Stimulated activated CD4-positive, alpha-beta T cell treated with anti-CD3 and anti-CD28 coated beads, Interleukin-12 subunit alpha, Interleukin-12 subunit beta, amount 100 ng/mL, for 4 hours (primary cell): ENCODE measurements around the gene INPP5B.
"Not testable (repeated sequence)": the region's sequence is repeated elsewhere in the genome, so short reads cannot be mapped to it uniquely, and the experiment has no call there.

Source experiments
- DNase-seq: peaks from one replicate; pipeline ENCODE4 v3.0.0-alpha.2; 2020

INPP5B gene

DNA sequence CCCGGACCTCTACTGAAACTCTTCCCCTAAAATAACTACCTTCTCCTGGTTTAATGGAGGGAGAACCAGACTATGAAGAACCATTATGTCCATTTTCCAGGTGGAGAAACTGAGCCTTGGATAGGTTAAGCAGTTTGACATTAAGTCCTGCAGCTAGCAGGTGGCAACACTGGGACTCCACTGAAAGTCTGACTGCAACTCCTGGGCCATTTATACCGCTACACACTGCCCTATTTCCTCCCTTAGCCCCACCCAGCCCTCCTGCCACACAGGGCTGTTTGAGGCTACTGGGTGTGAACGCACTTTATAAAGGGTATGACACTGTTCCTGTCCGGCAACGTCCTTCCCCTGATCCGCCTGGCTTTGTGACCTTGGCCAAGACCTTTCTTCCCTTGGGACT, 511 bp upstream of the INPP5B start:
- DNase-seq = no peak

DNA sequence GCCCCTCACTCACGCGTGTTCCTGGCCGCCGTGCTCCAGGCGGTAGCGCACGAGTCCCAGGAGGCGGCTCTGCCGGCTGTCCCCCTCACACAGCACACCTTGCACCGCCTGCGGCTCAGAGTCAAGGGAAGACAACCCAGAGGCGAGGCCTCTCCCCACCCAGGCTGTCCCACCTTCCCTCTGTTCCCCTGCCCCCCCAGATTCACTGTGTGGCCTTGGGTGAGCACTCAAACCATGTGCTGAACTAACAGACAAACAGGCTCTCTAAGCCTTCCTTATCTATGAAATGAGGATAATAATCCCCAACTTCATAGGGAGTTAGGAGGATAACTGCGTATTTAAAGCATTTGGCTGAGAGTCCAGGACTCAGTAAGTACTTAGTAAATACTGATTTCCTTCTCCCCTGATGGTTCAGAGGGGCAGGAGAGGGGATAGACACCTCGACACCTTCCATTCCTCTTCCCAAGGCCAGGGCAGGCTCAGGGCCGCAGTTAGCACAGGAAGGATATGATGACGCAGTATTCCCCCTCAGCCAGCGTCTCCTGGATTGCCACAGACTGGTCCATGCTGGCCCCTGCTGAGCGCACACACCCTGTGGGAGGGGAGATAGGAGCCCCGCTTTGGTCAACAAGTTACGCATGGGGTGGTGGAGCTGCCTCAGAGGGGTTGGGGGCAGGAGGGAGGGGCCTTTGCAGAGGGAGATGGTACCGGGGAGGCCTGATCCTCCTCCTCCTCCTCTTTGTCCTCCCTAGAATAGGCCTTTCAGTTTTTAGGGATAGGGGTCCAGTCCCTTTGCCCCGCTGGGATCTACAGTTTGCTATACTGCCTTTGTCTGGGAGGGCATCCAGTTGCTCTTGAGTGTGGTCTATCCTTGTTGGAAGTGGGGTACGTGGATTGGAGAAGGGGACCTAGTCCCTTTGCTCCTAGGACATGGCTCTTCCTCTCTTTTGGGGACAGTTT, 830 bp downstream of the INPP5B start:
- DNase-seq = no peak

DNA sequence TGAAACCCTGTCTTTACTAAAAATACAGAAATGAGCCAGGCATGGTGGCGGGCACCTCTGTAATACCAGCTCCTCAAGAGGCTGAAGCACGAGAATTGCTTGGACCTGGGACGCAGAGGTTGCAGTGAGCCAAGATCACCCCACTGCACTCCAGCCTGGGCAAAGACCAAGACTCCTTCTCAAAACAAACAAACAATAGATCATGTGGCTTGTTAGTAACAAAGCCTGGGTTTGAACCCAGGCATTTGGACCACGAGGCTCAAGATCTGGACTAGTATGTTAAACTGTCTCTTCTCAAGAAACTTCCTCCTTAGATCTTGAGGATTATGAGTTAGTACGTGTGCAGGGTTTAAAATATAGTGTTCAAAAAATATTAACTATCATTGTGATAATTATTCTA, 1.6 kb downstream of the INPP5B start:
- DNase-seq = no peak

DNA sequence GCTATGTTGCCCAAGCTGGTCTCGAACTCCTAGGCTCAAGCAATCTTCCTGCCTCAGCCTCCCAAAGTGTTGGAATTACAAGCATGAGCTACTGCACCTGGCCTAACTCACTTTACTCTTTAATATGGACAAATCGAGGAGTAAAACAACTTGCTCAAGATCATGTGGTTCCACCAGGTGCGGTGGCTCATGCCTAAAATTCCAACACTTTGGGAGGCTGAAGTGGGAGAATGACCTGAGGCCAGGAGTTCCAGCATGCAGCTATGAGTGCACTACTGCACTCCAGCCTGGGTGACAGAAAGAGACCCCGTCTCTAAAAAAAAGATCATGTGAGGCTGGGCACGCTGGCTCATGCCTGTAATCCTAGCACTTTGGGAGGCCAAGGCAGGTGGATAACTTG, 2.0 kb downstream of the INPP5B start:
- no peak for DNase-seq

DNA sequence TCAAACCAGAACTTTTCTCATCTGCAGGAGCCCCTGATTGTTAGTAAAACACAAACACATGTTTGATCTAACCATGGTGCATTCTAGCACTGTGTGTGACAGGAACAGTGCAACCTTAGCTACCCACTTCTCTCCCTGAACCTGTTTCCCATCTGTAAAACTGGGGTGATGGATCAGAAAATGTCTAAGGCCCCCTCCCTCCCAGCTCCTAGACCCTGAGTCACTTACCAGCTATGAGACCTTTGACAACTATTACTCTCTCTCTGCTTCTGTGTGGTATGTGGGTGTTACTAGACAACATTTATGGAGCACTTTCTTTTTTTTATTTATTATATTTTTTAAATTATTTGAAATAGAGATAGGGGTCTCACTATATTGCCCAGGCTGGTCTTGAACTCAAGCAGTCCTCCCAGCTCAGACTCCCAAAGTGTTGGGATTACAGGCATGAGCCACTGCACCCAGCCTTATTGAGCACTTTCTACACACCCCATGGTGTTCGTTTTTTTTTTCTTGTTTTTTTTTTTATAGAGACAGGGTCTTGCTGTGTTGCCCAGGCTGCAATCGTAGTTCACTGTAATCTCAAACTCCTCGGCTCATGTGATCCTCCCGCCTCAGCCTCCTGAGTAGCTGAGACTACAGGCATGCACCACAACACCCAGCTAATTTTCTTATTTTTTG, 2.6 kb downstream of the INPP5B start:
- no peak for DNase-seq

DNA sequence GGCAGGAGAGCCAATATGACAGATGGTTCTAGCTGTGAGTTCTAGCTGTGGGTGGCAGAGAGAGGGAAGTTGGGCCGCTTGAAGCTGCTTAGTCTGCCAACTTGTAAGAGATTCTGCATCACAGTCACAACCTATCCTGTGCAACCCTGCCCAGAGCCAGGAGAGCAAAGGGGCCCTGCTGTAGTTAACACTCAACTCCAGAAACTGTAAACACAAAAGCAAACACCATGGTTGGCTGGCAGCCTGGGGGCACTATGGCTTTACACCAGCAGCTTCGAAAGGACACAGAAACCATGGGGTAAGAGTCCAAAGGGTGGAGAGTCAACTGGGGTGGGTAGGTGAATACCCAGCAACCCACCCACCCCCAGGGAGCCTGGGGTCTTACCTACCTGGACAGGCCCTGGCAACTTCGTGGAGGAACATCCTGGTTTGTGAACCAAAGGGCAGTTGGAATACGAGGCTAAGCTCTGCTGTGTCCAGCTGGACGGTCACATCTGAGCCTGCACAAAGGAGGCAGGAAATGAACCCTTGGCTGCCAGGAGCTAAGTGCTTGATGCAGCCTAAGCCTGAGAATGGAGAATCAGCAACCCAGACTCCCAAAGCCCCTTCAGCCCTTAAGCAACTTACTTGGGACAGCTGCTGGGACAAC, 6.4 kb downstream of the INPP5B start:
- no peak for DNase-seq

DNA sequence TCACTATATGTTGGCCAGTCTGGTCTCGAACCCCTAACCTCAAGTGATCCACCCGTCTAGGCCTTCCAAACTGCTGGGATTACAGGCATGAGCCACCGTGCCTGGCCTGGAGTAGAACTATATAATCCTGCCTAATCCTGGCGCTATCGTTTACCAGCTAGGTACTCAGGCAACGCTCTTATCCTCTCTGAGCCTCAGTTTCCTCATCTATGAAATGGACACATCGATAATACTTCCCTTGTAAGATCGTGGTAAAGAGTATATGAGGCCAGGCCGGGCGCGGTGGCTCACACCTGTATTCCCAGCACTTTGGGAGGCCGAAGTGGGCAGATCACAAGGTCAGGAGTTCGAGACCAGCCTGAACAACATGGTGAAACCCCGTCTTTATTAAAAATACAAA, 10.1 kb downstream of the INPP5B start:
- DNase-seq = not testable (repeated sequence)

DNA sequence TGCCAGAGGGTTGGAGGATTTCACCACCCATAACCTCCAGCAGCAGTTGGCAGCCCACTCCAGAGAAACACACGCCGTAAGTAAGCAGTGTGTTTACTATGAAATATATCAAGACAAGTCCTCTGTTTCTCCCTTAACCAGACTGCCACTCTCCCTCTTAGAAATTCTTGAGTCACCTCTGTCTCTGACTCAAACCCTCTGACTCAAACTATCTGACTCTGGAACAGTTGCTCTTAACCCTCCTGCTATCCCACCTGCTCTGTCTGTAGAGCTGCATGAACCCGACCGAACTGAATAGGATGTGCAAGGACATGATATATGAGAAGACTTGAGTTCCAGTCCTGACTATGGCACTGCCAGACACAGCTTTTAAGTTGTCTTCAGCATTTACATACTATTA, 14.1 kb downstream of the INPP5B start:
- DNase-seq = no peak

DNA sequence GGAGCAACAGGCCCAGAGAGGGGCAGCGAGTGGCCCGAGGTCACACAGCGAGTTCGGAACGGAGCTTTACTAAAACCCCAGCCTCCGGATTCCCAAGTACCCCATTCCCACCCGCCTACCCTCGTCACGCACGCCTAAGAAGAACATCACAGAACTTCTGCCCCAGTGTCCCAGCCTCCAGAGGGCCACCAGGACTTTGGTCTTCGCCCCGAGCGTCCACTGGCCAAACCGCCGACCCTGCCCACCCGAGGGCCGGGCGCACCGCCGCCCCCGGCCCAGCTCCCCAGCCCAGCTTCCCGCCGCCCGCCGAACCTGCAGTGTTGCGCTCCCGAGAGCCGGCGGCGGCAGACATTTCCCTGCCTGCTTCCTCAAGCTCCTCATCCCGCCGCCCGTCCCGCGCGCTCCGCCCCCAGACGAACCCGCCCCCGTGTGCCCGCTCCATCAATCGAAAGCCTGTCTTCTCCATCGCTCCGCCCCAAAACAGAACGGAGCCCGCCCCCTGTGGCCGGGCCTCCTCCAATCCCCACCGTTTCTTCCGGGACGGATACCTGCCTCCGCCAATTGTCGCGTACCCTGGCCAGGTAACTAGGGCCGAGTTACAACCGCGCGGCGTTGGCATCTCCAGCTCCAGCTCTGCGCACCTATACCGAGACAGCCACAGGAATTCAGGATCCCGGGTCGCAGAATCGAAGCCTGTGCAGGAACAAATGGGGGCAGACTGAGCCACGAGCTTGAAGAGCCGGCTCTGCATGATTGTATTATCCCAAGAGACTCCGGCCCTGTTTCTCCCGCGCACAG, 15.3 kb downstream of the INPP5B start:
- DNase-seq = peak; percentile 96

DNA sequence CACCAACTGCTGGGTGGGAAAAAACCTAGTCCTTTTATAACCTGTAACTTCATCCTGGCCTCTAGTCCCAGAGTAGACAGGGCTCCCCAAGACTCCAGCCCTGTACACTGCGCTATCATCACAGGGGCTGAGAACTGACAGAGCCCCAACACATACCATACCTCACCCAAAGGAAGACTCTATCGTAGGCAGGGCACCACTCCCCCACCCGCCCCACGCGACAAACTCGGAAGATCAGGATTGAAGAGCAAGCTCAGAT, 15.8 kb downstream of the INPP5B start:
- DNase-seq = peak; percentile 13

DNA sequence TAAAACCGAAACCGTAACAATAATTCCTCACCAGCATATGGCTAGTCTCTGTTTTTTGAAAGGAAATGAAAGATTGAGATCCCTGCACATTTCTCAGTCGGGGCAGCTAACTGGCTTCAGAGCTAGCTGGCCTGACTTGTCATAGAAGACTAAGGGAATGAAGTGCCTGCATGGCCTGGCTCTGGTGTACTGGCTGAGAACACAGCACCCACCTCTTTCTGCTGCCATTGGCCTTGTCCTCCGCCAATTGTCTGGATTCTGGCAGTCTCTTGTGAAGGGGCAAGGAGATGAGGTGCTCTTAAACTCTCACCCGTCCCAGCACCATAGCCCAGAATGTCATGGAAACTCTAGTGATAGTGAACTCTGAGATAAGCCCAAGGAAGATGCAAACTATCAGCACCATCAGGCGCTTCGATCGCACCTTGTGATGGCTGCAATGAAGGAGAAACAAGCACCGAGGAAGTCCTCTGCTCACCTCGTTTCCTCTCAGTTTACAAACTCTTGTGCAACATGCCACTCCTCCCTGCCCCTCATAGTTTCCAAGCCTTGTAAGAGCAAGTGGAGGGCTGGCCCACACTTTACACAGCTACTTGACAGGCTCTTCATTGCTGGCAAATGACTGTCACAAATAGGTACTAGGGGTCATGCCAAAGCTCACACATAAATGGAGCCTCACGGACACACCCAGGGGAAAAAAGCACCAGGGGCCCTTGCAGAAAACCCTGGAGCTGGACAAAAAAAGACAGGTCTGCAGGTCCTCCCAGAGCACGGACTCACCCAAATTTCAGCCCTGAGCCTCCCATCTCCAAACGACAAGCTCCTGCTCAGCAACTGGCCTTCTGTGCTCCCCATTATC, 16.4 kb downstream of the INPP5B start:
- peak; percentile 10 for DNase-seq

DNA sequence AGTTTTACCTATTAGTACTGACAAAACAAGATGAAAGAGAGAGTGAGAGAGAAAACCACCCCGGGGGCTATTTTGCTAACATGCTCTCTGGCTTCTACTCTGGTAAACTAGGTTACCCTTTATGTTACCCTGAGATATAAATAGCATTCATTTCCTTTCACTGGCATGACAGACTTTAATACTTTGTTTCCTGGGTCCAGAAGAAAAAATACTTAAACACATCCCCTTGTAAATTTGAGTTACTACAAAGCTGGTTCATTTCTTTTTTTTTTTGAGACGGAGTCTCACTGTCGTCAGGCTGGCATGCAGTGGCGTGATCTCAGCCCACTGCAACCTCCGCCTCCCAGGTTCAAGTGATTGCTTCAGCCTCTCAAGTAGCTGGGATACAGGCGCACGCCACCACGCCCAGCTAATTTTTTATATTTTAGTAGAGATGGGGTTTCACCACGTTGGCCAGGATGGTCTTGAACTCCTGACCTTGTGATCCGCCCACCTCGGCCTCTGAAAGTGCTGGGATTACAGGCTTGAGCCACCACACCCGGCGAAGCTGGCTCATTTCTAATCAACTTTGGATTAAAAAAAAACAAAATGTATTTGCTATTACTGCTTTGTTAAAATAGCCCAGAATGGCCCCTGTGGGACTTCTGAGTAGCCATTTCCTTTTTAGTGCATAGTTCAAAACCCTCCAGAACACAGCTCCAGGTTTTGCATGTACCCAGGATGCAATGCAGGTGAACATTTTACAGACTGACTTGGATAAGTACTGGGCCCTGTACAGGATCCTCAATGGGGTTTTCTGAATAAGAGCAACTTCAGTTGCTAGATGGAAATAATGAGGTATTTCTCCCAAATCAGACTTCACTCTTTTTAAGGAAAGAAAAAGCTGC, 20.6 kb downstream of the INPP5B start:
- DNase-seq = no peak

DNA sequence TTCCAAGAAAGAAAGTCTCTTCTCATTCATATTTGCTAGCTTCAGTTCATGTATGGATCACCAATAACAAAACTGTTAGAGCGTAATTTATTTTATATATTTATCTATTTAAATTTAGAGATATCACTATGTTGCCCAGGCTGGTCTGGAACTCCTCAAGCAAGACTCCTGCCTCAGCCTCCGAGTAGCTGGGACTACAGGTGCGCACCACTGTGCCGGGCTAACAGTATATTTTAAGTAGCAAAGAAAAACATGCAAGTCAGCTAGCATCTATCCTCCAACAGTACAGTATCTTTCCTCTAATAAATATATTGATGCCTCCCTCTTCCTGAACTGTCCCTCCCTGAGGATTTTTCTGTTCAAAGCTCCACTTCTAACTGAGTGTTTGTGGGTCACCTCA, 21.5 kb downstream of the INPP5B start:
- no peak for DNase-seq

DNA sequence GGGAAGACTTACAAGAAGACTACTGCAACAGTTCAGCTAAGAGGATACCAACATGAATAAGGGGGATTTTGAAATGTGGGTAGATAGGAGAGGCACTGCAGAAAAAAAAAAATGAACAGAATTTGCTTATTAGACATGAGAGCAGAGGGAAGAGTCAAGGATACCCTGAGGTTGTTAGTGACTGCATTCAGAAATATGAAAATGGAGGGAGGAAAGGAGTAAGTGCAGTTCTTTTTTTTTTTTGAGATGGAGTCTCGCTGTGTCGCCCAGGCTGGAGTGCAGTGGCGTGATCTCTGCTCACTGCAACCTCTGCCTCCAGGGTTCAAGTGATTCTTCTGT, 23.3 kb downstream of the INPP5B start:
- no peak for DNase-seq

DNA sequence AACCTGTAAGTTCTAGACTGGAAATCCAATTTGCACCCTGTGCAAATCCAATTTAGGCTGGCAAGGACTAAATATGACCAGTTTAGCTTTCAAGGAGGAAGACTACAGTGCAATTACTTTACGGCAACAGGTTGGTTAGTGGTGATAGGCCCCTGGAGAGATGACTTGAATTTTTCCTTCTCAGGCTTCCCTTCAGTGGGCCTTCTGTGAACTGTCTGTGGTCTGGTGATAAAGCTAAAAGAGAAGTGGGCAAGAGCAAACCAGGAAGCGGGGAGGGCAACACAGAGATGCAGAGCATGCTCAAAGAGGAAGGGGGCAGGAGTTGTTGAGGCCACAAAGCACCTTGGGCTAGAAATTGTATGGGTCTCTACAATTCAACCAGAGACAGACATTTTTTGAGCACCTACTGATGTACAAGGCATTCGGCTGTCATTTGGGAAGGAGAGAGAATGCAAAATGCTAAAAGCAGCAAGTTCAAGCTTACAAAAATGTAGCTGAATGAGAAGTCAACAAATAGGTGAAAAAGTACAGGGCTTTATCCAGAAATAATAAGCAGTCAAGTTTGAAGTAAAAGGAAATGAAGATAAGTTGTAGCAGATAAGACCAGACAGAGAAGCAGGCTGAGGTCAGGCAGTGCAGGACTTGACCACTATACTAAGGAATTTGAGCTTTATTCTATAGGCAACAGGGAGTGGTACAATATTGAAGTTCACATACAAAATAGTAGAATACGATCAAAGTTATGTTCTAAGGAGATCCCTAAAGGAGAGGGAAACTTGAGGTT, 23.9 kb downstream of the INPP5B start:
- DNase-seq = no peak

DNA sequence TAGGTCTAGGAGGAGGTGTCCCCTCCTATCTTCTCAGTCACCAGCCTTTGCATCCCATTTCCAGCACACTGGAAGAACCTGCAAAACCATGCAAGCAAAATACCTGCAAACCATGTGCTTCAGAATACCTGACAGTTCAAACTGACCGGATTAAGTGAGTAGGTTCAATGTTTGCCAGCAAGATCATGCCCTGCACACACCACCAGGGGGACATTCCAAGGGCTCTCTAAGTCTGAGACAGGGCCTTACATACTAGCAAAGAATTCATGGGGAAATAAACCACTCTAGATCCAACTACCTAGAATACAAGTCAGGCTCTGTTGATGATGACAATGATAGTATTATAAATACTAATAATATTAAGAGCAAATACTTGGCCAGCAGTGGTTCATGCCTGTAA, 27.6 kb downstream of the INPP5B start:
- no peak for DNase-seq

DNA sequence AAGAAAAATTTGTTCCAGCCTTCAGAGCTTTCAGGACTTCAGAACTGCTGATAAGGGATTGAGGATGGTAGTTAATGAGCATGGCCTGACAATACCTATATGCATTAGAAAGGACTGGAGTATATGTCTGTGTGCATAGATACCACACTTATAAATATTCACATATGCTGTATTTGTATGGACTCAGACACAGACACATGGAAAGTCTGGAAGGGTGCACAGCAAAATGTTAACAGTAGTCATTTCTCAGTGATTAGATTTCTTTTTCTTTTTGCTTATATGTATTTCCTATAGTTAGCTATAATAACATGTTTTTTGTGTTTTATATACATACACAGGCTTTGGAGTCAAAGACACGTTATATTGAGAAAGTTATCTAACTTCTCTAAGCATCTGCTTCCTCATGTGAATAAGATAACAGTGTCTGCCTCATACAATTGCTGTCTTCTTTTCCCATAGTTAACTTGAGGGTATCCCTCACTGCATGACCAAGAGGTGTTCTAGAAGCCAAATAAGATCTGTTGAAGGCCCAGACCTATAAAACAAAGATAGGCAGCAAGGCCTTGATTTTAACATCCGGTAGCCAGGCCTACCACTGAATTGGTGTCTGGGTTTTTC, 31.3 kb downstream of the INPP5B start:
- no peak for DNase-seq

DNA sequence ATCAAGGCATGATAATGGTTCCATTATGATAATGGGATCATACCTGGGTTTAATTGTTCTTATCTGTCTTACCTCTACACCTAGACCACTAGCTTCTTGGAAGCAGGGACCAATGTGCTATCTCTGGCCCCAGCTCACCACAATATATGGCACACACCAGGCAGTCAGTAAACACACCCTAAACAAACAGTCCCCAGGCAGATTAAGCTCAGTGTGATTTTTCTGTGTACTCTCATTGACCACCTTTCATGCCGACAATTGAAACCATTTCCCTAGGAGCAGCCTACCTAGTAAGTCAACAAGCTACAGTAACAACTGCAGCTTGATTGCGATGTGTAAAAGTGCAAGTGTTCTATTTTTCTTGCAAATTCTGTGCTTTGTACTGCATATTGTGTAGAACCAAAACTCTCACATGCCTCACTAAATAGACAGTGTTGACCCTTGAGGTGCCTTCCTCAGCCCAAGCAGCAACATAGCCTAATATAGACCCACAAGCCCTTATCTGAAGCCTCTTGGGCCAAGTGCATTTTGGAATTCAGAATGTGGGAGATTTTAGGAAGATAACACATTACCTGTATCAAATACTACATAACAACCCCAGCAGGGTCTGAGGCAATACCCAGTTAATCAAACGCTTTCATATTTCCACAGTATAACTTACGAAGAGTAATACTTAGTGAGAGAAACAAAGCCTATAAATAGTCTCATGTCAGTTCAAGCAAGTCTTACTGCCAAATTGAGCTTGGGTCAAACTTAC, 32.0 kb downstream of the INPP5B start:
- no peak for DNase-seq

DNA sequence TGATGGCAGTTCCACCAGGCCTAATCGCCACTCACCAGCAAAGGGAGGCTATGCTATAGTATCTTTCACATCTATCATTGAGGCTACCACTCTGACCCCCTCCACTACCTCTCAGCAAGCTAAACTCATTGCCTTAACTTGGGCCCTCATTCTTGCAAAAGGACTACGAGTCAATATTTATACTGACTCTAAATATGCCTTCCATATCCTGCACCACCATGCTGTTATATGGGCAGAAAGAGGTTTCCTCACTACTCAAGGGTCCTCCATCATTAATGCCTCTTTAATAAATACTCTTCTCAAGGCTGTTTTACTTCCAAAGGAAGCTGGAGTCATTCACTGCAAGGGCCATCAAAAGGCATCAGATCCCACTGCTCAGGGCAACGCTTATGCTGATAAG, 35.4 kb downstream of the INPP5B start:
- not testable (repeated sequence) for DNase-seq
